GM19023 (cell line): ENCODE results near the gene MDP1.
A peak's percentile ranks its signal among the peaks of the same experiment; 100 is the strongest.
"Not testable (repeated sequence)": the region's sequence is repeated elsewhere in the genome, so short reads cannot be mapped to it uniquely, and the experiment has no call there.

Experiments used
- ATAC-seq: cut with Tn5 transposase; IDR thresholded peaks from one replicate; pipeline ENCODE4 v1.9.1; 2021; ENCODE audit warnings: mild to moderate bottlenecking, moderate library complexity; ENCODE audit not compliant: unreplicated experiment

The MDP1 gene

DNA sequence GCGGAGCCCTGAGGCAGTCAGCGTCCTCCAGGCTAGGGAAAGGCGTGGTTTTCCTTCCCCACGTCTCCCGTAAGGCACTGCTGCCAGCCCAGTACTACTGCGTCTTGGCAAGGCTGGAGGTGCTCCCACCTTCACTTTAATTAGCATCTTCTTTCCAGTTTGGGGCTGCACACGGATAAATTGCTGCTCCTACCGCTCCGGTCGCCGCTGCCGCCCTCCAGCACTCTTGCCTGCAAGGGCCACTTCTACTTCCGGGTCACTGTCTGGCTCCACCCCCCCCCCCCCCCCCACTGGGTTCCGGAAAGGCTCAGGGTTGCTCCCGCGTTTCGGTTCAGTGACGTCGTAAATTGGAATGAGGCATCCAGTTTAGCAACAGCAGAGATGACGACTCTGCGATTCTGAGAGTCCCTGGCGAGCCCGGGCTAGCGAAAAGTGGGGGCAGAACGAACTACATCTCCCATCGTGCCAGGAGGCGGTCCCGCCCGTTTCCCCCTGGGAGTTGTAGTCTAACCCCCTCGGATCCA is 16.3 kb upstream of the MDP1 start, which contains the start of gene NEDD8:
TSS of gene NEDD8 (minus strand) at position 247 of the 524 bp plus-strand sequence. CDS start at position 147, 100 bp downstream.
- peak; percentile 72 for ATAC-seq

DNA sequence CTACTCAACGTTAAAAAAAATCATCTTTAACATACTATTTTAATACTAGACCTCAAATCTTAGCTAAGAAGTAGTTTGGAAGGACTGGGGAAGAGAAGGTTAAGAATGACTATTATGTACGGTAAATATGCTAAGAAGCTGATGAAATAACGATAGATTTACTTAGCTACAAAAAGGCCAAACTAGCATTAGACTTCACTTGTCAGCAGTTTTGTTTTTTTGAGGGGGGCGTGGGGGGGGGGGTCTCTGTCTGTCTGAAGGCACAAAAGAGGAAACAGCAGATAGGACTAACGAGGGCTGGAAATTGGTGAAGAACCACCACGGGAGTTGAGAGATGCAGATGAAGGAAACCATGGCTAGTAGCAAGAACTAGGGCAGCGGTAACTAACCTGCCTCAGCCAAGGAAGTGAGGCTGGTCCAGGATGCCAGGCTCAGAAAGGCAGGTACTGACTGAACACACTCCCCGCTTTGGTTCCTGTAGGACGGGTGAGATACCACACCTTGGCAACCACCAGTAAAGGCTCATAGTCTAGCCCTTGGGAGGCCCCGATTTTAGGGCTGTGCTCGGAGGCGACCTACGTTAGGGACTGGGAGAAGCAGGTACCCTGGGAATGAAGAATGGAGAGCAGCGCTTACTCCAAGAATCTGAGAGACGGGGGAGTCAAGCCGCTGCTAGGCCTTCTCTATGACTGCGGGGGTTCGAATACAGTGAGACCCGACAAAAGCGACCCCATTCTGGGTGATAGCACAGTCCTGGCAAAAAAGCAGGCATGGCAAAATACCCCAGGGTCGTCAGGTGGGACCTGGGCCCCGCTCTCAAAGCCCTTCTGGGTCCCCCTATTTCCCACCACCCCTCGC is 15.6 kb upstream of the MDP1 start:
- ATAC-seq: peak; percentile 3

DNA sequence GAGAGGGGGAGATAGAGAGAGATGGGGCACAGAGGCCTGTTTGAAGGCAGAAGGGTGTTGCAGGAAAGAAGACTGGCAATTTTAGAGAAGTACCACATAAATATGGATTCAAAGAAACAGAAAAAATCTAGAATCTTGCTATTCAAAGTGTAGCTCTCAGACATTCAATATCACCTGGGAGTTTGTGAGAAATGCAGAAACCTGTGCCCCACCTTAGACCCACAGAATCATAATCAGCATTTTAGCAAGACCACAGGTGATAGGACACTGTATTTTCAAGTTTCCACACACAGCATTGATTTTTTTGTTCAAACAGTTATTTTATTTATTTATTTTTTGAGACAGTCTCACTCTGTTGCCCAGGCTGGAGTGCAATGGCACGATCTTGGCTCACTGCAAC is 13.0 kb upstream of the MDP1 start:
- no peak for ATAC-seq

DNA sequence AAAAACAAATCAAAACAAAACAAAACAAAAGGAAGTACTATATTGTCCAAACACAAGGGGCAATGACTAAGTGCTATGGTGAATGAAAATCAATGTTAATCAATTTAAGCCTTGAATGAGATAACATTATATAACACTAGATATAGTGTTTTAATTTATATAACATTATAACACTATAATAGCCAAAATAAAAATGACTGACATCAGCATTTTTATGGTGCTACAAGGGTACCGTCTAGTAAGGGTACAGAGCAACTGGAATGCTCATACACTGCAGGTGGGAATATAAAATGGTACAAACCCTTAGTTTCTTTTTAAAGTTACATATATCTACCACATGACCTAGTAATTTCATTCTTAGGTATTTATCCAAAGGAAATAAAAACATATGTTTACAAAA is 10.6 kb upstream of the MDP1 start:
- no peak for ATAC-seq

DNA sequence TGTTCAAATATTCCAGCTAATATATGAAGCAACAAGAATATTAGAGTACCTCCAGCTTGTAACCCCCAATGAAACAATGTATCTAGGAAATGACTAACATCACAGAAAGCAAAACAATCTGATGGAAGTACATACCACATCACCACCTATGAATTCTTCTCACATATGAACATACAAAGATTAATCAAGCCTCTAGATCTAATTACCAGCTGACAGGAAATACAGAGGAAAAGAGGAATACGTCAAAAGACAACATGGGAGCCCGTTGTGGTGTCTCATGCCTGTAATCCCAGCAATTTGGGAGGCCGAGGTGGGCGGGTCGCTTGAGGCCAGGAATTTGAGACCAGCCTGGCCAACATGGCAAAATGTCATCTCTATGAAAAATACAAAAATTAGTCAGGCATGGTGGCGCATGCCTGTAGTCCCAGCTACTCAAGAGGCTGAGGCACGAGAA is 8.8 kb upstream of the MDP1 start:
- ATAC-seq: no peak

DNA sequence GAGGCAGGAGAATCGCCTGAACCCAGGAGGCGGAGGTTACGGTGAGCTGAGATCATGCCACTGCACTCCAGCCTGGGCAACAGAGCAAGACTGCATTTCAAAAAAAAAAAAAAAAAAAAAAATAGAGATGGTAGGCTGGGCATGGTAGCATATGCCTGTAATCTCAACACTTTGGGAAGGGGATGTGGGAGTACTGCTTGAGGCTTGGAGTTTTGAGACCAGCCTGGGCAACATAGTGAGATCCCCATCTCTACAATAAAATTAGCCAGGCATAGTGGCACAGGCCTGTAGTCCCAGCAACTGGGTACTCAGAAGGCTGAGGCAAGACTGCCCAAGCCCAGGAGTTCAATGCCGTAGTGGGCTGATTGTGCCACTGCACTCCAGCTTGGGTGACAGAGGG is 7.1 kb upstream of the MDP1 start:
- ATAC-seq: not testable (repeated sequence)

DNA sequence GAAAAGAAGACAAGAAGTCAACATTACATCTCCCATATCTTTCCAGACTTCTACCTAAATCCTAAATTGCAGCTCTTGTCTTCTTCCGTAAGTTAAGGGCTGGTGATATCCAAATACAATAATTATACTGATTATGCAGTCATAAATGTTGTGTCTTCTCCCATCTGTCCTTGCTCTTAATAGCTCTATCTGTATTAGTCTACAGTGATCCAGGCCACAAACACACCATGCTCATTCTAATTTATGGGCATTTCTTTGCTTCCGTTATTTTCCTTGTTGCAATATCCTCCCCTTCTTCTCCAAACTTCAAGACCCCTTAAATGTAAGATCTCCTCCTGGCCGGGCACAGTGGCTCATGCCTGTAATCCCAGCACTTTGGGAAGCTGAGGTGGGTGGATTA is 3.7 kb upstream of the MDP1 start:
- no peak for ATAC-seq

DNA sequence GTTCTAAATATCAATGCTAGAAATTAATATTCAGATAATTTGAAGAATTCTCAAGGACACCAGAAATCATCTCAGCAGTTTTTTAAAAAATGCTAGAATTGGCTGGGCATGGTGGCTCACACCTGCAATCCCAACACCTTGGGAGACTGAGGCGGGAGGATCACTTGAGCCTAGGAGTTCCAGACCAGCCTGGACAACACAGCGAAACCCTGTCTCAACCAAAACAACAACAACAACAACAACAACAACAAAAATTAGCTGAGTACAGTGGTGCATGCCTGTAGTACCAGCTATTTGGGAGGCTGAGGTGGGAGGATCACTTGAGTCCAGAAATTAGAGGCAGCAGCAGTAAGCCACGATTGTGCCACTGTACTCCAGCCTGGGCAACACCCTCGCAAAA is 3.2 kb upstream of the MDP1 start:
- no peak for ATAC-seq

DNA sequence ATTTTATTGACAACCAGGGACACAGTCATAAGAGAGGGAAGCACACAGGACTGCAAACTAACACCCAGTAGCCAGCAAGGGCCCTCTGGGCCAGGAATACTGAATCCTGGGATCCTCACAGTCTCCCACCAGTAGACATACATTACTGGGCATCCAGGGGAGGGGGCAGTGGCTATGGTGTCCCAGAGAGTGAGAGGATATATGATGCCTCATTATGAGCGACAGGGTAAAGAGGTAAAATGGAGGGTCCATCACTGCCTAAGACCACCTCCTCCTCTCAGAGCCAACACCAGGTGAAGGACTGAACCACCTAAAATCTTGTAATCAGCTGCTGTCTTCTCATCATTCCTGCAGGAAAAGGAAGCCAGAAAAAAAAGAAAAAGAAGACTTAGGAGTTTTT is 1.0 kb upstream of the MDP1 start:
- ATAC-seq: not testable (repeated sequence)

DNA sequence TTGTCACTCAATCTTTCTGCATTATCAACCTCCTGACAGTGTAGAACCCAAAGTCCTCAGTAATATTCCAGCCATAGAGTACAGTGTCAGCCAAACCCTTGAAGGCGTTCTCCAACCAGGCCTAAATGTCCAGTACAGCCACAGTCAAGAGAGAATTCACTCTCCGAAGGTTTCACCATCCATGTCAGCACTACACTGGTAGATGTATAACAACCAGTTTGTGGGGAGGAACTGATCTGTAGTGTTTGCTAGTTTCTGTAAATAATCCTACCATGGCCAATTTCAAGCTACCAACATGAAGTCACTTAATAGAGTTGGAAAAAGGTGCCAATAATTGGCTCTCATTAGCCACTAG is 456 bp upstream of the MDP1 start:
- ATAC-seq: no peak

DNA sequence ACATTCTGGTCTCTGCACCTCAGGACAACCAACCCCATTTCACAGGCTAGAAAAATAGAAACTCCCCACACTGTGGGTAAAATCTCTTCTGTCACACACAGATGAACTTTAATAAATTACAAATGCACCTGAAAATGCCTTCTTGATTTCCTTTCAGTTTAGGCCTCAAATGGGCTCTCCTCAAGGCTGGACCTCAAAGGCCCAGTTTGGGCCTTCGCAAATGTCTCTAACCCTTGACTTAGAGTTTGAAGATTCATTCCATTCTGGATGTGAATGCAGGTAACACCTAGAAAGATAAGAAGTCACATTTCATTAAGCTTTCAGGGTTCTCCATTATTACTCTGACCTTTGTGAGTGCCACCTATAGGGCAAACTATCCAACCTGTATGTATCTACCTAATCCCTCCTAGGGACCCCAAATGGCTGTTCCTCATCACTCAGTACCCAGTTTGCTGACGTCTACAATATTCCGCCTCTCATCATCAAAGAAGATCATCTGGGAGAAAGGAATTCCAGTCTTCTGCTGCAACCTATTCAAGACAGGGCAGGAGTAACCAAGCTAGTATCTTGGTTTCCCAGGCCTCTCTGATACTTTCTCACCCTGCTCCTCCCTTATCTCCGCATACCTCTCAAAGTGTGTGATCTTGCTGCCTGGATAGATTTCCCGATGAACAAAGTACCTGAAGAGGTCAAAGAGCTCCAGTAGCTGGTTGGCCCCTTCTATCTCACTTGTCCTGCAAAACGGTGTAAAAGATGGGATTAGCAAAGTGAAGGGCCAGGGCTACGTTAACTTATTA is 1.8 kb downstream of the MDP1 start:
- no peak for ATAC-seq

DNA sequence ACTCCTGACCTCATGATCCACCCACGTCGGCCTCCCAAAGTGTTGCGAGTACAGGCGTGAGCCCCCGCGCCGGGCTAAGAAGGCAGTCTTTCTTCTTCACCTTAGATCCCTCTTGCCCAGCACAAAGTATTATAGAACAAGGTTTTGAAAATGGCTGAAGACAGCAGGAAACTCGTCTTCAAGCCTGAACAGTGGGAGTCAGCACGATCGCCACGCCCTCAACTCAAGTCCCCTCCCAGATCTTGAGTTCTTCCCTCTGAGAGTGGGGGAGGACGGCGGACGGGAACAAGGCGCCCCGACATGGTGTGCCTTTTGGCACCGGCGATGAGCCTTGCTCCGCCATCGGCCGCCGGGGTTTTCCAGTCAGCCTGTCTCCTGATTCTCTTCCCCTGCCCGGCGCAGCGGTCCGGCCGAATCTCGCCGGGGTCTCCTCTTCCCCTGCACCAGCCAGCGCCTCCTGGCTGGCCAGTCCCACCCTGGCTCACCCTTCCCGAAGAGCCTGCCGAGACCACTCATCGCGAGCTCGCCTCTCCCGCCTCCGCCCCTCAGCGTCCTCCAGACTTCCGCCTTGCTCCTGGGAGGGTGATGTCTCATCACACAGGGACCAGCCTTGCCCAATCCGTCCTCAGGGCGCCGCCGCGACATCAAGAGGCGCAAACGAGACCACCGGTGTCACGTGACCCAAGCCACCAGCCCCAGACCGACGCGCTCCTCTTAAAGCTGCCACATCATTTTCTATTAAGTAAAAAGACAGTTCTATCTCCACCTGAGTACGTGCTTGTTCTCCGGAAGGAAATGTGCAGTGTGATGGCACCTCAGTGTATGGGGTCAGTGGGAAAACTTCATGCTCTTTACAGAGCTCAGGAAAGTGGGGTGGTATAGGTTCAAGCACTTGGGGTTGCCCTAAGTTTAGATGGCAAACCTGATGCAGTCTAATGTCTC is 2.7 kb downstream of the MDP1 start, which contains the start of gene CHMP4A:
TSS of gene CHMP4A (minus strand) at position 565 of the 942 bp plus-strand sequence. CDS start at position 516, 49 bp downstream.
- peak; percentile 74 for ATAC-seq

DNA sequence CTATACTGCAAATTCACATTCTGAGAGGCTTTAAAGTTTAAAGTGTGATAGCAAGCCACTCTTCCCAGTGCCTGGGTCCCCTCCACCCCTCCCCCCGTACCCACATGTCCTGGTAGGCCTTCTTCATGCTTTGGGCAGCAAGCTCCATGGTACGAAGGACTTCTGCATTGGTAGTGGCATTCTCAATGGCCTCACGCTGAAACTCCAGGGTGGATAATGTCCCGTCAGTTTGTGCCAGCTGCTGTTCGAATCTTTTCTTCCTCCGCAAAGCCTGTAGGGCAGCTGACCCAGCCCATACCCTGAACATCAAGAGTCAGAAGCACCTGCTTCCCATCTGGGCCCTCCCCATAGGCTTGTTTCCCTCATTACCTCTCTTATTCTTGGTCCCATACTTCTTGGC is 4.6 kb downstream of the MDP1 start:
- ATAC-seq: no peak

DNA sequence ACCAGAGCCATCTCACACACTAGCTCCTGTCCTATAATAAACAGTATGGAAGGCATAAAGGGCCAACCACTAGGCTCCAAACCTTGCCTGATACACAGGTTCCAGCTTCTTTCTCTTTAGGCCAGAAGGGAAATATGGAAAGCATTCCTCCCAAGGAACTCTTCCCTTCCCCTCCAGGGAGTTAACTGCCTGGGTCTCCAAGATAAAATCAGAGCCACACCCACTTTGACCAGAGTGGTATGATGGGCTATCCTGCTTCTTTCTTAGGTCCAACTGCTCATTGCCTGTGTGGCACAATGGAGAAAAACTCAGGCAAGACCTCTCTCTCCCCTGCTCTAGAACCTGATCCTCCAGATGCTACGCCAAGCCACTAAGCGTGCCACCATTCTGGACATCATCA is 8.2 kb downstream of the MDP1 start:
- no peak for ATAC-seq

DNA sequence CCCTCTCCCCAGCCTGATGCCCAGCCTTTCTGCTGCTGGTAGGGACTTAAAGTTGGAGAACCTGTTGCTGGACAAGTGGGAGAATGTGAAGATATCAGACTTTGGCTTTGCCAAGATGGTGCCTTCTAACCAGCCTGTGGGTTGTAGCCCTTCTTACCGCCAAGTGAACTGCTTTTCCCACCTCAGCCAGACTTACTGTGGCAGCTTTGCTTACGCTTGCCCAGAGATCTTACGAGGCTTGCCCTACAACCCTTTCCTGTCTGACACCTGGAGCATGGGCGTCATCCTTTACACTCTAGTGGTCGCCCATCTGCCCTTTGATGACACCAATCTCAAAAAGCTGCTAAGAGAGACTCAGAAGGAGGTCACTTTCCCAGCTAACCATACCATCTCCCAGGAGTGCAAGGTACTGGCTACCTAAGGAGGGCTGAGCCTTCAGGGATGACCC is 8.7 kb downstream of the MDP1 start:
- ATAC-seq: no peak

DNA sequence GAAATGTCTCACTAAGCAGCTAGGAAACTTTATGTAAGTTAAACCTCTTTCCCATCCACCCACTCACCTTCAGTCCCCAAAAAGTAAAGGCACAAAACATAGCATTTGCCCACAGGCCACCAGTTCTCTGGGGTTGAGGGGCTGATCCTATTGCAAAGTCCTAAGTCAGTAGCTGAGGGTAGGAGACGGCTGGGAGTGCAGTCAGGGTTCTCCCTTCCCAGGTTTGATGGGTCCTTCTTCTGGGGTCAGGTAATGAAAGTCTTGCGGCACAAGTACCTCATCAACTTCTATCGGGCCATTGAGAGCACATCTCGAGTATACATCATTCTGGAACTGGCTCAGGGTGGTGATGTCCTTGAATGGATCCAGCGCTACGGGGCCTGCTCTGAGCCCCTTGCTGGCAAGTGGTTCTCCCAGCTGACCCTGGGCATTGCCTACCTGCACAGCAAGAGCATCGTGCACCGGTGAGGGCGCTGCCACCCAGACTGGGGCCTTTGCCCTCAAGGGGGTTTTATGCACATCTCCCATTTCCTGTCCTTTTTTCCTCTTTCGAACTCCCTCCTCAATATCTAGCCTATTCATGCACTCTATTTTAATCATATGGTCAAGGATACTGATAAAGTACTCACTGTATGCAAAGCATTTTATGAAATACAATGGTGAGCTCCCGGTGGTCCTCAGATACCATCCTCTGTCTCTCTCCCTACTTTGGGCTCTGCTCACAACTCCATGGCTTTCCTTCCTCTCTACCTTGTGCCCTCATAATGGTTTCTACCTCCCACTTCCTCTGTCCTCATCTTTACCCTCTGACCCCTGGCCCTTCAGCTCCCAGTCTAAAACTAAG is 9.4 kb downstream of the MDP1 start:
- no peak for ATAC-seq

DNA sequence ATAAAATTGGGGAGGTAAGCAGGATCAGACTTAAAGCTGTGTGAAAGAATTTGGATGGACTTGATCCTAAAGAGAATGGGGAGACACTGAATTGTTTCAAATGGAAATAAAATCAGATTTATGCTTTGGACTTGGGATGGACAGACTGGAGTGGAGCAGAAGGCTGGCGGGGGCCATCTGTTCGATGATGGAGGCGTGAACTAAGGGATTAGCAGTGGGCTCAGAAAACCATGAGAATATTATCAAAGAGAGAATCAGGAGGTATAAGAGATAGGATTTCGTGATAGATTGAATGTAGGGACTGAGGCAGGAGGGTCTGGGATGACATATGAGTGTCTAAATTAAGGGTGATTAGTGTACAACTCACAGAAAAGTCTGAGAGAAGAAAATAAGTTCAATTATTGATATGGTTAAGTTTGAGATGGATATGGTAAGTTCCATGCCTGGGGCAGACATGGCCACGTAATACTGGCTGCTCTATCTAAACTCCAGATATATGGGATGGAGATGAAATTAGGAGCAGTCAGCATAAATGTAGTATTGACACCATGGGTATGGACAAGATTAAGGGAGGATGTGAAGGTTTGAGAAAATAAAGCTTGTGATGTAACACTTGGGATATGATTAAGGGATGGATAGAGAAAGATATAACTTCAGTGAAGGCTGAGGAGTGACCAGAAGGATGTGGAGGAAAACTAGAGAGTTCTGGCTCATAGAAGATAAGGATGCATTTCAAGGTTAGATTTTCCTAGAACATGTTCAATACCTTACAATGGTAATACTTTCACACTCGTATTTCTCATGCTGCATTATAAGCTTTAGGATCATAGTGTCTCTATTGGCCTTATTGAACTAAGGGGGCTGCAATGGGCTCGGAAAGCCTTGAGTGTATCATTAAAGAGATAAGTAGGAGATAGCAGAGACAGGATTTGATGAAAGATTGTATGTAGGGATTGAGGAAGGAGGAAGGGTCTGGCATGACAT is 11.4 kb downstream of the MDP1 start:
- ATAC-seq: no peak

DNA sequence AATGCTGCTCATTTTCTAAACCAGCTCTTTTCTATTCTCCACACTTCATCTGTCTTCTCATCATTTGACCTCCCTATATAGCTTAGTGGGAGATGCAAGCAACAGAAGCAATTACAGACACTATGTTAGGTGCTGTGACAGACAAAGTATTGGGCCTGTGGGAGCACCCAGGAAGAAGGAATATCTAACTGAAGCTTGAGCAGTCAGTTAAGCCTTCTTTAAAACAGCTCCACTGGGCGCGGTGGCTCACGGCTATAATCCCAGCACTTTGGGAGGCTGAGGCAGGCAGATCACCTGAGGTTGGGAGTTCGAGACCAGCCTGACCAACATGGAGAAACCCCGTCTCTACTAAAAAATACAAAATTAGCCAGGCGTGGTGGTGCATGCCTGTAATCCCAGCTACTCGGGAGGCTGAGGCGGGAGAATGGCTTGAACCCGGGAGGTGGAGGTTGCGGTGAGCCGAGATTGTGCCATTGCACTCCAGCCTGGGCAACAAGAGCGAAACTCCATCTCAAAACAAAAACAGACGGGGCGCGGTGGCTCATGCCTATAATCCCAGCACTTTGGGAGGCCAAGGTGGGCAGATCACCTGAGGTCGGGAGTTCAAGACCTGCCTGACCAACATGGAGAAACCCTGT is 12.5 kb downstream of the MDP1 start:
- ATAC-seq: not testable (repeated sequence)
